ENCODE data around the gene CEP120.
"Not testable (repeated sequence)": the region's sequence is repeated elsewhere in the genome, so short reads cannot be mapped to it uniquely, and the experiment has no call there.

CEP120 gene

GRCh38 chr5:123391009-123391408 is 32.2 kb downstream of the CEP120 start:
- DNase-seq (ENCODE audit: low read depth in 2 of 3, low spot score in 2 of 3): no peak

- no peak for DNase-seq (ENCODE audit: low read depth in 2 of 3, low spot score in 2 of 3)
Measured at GRCh38 chr5:123389794-123390193, 33.4 kb downstream of the CEP120 start.

DNA sequence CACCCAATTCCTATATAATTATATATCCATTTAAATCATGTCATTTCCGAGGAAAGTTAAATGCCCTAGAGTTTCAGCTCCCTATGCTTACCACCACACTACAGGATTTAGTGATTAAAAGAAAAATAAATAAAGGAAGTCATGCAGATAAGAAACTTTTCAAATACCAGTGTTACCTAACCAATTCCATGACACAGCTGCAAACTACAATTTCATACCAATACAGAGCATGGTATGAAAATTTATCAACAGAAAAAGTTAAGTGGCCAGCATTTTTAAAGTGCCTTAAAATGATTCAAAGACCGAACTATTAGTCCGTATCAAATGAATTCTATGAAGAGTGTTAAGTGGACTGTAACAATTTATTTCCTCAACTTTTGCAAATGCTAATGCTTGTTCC is 35.9 kb downstream of the CEP120 start:
- DNase-seq (ENCODE audit: low read depth in 2 of 3, low spot score in 2 of 3): no peak

GRCh38 chr5:123382252-123382651 is 41.0 kb downstream of the CEP120 start:
- DNase-seq (ENCODE audit: low read depth in 2 of 3, low spot score in 2 of 3): no peak

DNA sequence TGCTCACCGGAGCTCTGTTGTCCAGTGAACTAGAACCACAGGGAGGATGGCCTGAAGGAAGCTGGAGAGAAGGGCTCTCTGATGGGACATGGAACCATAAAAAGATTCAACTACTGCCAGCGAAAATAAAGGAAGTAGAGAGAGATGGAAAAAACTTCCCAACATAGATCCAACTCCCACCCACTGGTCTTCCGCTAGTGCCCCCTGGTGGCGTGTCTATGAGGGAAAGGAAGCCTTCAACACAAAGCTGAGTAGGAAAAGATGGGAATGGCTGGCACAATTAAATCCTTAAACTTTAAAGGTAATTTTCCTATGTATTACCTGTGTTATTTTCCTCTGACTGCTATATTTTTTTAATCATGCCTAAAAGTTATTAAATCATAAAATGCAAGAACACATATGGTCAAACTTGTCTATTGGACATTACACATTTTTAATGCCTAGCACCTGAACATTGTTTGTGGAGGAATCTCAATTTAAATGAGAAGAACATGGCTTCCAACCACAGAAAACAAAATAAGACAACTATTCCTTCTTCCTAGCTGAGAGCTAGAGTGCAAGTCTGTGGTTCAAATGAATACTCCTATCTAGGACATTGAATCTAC is 51.5 kb downstream of the CEP120 start:
- DNase-seq (ENCODE audit: low read depth in 2 of 3, low spot score in 2 of 3): no peak

- no peak for DNase-seq (ENCODE audit: low read depth in 2 of 3, low spot score in 2 of 3)
Measured at GRCh38 chr5:123369371-123369968, 53.7 kb downstream of the CEP120 start.

DNA sequence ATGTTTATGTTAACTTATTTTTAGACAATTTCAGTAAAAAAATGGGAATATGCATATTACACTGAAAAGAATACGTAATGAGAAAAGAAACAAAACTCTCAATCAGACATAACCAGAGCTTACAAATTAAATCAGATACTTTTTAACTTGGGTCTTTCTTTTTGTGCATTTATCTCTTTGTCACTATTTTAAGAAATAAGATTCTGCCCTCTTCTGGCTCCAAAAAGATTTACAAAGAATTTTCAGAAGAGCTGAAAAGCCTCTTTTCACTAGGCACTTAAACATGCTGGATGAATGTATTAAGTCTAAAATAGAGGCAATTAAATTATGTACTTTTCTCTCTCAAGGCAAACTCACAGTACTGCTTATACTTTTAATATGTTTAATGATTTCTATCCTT is 55.5 kb downstream of the CEP120 start:
- DNase-seq (ENCODE audit: low read depth in 2 of 3, low spot score in 2 of 3): no peak

- DNase-seq (ENCODE audit: low read depth in 2 of 3, low spot score in 2 of 3): no peak
Measured at GRCh38 chr5:123365156-123365555, 58.0 kb downstream of the CEP120 start.

- DNase-seq (ENCODE audit: low read depth in 2 of 3, low spot score in 2 of 3): no peak
Measured at GRCh38 chr5:123364441-123365155, 58.6 kb downstream of the CEP120 start.

GRCh38 chr5:123360910-123361309 is 62.3 kb downstream of the CEP120 start:
- DNase-seq (ENCODE audit: low read depth in 2 of 3, low spot score in 2 of 3): no peak

DNA sequence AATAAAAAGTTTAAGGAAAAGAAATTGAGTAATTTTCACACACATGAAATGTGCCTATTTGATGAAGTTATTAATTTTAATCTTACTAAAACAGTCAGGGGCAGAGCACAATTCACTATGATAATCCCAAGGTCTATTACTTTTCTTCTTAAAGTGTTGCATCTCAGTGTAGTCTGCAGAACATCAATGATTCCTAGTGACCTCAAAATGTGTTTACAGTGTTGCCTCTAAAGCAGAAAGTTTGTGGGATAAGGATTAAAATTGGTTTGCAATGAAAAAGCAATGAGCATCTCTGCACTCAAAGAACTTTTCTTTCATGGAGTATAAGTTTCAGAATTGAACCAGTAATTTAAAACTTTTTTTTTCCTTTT is 63.0 kb downstream of the CEP120 start:
- no peak for DNase-seq (ENCODE audit: low read depth in 2 of 3, low spot score in 2 of 3)

DNA sequence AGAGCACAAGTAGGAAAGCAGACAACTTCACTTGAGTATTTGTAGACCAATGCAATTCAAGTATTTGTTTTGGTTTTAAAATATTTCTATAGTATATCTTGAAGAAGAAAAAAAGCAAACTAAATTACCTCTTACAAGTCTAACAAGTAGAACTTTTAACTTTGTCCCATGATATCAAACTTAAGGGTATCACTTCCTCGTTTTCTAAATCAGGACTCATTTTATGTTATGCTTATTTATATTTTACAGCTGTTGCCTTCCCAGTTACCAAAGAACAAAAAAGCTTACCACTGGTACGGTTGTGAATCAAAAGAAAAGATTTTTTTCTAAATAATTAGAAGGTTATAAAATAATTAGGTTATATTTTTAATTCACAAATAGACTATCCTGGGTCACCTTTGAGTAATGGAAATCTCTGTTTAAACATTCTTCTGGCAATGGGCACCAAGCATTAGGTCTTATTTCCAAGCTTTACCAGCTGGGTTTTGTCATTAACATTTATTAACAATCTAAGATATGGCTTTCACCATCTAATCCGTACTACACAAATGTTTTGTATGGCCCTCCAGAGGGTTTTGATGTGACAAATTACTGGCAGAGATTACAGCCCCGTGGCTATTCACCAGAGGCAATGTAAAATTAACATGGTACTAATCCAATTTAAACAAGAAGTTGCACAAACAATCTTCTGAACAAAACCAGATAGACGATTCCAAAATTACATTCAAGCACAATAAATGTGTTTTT is 63.6 kb downstream of the CEP120 start:
- DNase-seq (ENCODE audit: low read depth in 2 of 3, low spot score in 2 of 3): no peak

- DNase-seq (ENCODE audit: low read depth in 2 of 3, low spot score in 2 of 3): no peak
Measured at GRCh38 chr5:123358751-123359150, 64.5 kb downstream of the CEP120 start.

- DNase-seq (ENCODE audit: low read depth in 2 of 3, low spot score in 2 of 3): no peak
Measured at GRCh38 chr5:123358304-123358703, 64.9 kb downstream of the CEP120 start.

DNA sequence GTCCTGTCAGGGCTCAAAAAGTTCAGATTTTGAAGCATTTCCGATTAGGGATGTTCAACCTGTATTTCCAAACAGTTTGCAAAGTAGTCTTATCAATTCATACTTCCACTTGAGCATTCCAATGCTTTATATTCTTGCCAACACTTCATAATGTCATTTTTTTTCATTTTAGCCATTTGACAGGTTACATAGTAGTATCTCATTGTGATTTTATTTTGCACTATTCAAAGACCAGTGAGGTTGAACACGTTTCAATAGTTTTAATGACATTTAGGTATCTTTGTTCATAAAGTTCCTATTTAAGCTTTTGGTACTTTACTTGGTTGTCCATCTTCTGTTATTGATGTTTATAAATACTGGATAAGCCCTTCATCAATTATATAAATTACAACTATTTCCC is 71.4 kb downstream of the CEP120 start:
- DNase-seq (ENCODE audit: low read depth in 2 of 3, low spot score in 2 of 3): no peak

DNA sequence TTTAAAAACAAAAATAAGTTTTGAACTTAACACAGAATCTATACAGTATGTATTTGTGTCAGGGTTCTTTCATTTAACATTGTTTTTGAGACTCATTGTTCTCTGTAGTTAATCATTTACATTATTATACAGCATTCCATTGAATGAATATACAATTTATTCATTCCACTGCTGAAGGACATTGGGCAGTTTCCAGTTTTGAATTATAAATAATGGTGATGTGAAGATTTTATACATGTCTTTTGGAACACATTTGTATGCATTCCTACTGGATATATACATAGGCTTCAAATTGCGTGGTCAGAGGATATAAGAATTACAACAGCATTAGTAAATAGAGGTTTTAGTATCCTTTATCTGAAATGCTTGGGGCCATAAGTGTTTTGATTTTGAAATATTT is 72.0 kb downstream of the CEP120 start:
- DNase-seq (ENCODE audit: low read depth in 2 of 3, low spot score in 2 of 3): no peak

DNA sequence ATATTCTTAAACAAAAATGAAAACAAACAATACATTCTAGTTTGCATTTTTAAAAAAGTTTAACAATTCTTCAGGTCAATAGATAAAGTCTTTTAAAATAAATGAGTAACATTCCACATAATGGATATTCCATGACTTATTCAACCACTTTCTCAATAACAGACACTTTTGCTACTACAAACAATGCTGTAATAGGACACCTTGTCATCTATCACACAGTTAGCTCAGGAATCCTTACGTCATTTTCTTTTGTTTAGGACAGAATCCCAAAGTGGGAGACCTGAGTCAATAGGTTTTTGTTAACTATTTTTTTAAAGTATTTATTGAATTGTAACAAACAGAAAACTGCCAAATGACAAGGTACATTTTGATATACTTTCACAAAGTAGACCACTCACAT is 72.5 kb downstream of the CEP120 start:
- DNase-seq (ENCODE audit: low read depth in 2 of 3, low spot score in 2 of 3): no peak

- DNase-seq (ENCODE audit: low read depth in 2 of 3, low spot score in 2 of 3): no peak
Measured at GRCh38 chr5:123344816-123345426, 78.3 kb downstream of the CEP120 start.

DNA sequence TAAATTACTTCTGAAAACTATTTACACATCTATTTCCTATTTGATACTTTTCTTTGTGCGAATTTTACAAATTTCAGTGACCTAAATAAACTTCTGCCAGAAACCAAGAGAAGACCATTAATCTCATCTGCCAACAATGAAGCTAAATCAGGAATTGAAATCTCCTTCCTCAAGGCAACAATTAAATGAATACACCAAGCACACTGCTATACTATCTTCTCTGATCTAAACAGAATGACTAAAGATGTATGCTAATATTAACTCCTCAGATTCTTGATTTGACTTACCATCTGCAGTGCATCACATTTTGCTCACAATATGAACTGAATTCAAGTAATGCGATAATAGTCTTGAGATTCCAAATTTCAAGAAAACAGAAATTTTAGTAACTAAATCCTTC is 82.3 kb downstream of the CEP120 start:
- DNase-seq (ENCODE audit: low read depth in 2 of 3, low spot score in 2 of 3): no peak

- DNase-seq (ENCODE audit: low read depth in 2 of 3, low spot score in 2 of 3): not testable (repeated sequence)
Measured at GRCh38 chr5:123308377-123308776, 114.8 kb downstream of the CEP120 start.

- no peak for DNase-seq (ENCODE audit: low read depth in 2 of 3, low spot score in 2 of 3)
Measured at GRCh38 chr5:123305751-123306150, 117.5 kb downstream of the CEP120 start.
